Ovary (tissue), 3 donors: Measurements from ENCODE around the gene LANCL1.

Source experiments
- CTCF ChIP-seq, 3 donors: fragments of 450-650 bp in 2 of 3; fragments of 200-600 bp in 1 of 3; IDR thresholded peaks; one replicate each; pipeline versions ENCODE4 v1.5.1 to v1.8.0; 2016 to 2022; ENCODE audit warnings: antibody characterized with exemption in 3 of 3, mild to moderate bottlenecking in 1 of 3
- EP300 ChIP-seq: sonication (generic); formaldehyde crosslinking; IDR thresholded peaks from one replicate; pipeline ENCODE4 v1.6.1; 2017; ENCODE audit warnings: antibody characterized with exemption
- POLR2A ChIP-seq: fragments of 450-650 bp; IDR thresholded peaks from one replicate; pipeline ENCODE4 v1.6.1; 2017; ENCODE audit warnings: antibody characterized with exemption, mild to moderate bottlenecking, moderate library complexity
- donor health status: DM: no; HTN: no; CAD: no.

GRCh38 chr2:210429403-210430137, 47.0 kb downstream of the LANCL1 start:
- TF ChIP-seq CTCF (IDR thresholded peaks at IDR 0.05) (no peak), EP300 (no peak), POLR2A (no peak)
